ENCODE data around the gene ABTB1.

The ABTB1 gene

GRCh38 chr3:127676921-127677351, 4.2 kb downstream of the ABTB1 start:
- no peak for TF ChIP-seq CTCF (IDR thresholded peaks at IDR 0.05; ENCODE audit: low read length, missing control alignments)
- no peak overlapping the region for H3K4me3 ChIP-seq (replicated peaks; ENCODE audit: low read depth, low read length)
- DNase-seq (ENCODE audit: low read depth), result no peak

DNA sequence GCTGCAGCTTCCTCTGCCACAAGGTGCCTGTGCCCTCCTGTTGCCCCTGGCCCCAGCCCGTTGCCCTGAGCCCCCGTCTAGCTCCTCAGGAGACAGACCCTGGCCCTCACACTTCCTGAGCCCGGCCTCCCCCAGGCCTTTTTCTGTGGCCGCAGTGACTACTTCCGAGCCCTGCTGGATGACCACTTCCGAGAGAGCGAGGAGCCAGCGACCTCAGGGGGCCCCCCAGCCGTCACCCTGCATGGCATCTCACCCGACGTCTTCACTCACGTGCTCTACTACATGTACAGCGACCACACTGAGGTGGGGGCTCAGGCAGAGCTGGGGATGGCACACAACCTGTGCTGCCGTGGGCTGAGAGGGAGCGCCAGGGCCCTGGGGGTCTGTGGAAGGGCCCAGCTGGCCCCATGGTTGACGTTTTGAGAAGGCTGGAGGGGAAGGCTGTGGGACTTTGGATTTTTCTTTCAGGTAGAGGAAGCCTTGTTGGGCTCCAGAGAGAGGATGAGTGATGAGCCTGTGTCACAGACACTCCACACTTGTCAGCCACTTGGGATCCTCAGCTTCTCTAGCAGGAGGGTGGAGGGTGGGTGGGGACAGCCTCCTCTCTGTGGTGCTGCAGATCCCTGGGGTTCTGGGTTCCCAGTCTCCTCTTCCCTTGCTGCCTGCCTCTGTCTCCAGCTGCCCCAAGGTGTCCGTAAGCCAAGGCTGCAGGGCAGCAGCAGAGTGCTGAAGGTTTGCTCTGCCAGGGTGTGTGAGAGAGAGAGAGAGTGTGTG, 5.0 kb downstream of the ABTB1 start:
- no peak overlapping the region for H3K4me3 ChIP-seq (replicated peaks; ENCODE audit: low read depth, low read length)
- DNase-seq (ENCODE audit: low read depth), result no peak
- TF ChIP-seq CTCF (IDR thresholded peaks at IDR 0.05; ENCODE audit: low read length, missing control alignments), result no peak

- no peak overlapping the region for H3K4me3 ChIP-seq (replicated peaks; ENCODE audit: low read depth, low read length)
- TF ChIP-seq CTCF (IDR thresholded peaks at IDR 0.05; ENCODE audit: low read length, missing control alignments), result no peak
- no peak for DNase-seq (ENCODE audit: low read depth)
These were observed 5.5 kb downstream of the ABTB1 start for GRCh38 chr3:127678315-127678599.

DNA sequence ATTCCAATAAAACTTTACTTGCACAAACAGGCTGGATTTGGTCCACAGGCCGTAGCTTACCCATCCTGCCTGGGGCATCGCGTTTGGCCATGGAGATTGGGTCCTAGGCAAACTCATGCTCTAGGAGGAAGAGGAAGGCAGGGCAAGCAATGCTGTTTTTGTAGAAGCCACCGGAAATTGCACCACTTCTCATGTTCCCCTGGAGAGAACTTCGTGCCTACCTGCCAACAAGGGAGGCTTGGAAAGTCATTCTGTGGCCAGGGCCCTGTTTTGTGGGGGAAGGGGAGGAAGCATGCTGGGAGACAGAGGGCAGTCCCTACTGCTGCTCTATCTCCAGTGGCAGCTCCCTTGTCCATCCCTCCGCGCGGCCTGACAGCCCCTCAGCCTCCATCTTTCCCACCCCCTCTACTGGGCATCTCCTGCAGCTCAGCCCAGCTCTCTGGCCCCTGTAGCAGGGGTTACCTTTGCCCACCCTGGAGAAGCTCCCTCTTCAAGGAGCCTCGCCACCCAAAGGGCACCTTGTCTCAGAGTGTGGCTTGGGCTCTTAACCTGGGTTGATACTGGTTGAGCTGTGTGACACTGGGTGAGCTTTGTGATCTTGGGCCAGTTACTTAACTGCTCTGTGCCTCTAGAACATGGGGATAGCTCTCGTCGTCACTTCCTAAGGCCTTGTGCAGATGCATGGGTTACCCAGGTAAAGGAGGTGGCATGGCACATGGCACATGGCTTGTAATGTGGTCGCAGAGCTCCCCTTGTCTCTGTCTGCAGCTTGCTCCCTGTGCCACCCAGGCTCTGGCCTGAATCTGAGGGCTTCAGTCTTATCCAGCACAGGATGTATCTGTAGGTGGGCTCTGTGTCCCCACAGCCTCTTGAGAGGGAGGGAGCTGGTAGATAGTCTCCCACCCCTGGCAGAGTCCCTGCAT, 6.1 kb downstream of the ABTB1 start:
- no peak for TF ChIP-seq CTCF (IDR thresholded peaks at IDR 0.05; ENCODE audit: low read length, missing control alignments)
- DNase-seq (ENCODE audit: low read depth), result no peak
- H3K4me3 ChIP-seq (replicated peaks; ENCODE audit: low read depth, low read length), result no peak overlapping the region

GRCh38 chr3:127679534-127680145, 6.9 kb downstream of the ABTB1 start:
- no peak for TF ChIP-seq CTCF (IDR thresholded peaks at IDR 0.05; ENCODE audit: low read length, missing control alignments)
- no peak for DNase-seq (ENCODE audit: low read depth)
- no peak overlapping the region for H3K4me3 ChIP-seq (replicated peaks; ENCODE audit: low read depth, low read length)

DNA sequence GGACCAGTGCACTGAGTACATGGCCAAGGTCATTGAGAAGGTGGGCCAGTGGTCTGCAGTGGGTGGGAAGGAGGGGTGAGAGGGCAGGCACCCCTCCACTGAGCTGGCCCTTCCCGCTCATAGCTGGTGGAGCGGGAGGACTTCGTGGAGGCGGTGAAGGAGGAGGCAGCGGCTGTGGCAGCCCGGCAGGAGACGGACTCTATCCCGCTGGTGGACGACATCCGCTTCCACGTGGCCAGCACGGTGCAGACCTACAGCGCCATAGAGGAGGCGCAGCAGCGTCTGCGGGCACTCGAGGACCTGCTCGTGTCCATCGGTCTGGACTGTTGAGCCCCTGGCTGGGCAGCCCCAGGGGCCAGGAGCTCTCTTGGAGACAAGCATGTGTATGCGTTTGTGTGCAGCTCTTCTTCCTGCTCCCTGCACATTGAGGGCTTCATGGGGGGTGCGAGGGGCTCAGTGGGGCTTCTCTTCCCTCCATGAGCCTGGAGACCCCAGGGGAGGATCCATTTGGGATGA, 7.5 kb downstream of the ABTB1 start:
- H3K4me3 ChIP-seq (replicated peaks; ENCODE audit: low read depth, low read length), result no peak overlapping the region
- no peak for TF ChIP-seq CTCF (IDR thresholded peaks at IDR 0.05; ENCODE audit: low read length, missing control alignments)
- DNase-seq (ENCODE audit: low read depth), result no peak

All from fibroblast of pulmonary artery (primary cell).